ENCODE data around the gene DNAH7. TPM values are rescaled to one million over a fixed set of nuclear protein-coding genes. Genes with fewer than 3 reads are reported as not detected.

The DNAH7 gene
- total and polyA plus RNA-seq, 2 of the 13 experiments (the other 11 are each of a cell fraction or from before 2014, with no cell fraction given), result 0.09 TPM; not detected in 1

DNA sequence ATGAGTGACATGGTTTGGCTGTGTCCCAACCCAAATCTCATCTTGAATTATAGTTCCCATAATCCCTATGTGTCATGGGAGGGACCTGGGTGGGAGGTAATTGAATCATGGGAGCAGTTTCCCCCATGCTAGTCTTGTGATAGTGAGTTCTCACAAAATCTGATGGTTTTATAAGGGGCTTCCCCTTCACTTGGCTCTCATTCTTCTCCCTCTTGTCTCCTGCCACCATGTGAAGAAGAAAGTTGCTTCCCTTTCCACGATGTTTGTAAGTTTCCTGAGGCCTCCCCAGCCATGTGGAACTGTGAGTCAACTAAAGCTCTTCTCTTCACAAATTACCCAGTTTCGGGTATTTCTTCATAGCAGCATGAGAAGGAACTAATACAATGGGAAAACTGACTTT lies 14.0 kb downstream of the DNAH7 start:
- Histone ChIP-seq H3K9me3 (ENCODE audit: low read length) (no peaks in the 10 kb centered on the region), H3K4me3 (replicated peaks in 1 of 3; ENCODE audit: insufficient read depth in 1 of 3, low read depth in 2 of 3, low read length in 3 of 3) (no peak overlapping the region), H3K36me3 (replicated peaks in 1 of 2; ENCODE audit: control insufficient read depth in 1 of 2, insufficient read depth in 2 of 2, low read length in 2 of 2) (no peaks in the 10 kb centered on the region), H4K20me1 (ENCODE audit: insufficient read depth, low read length) (no peaks in the 10 kb centered on the region), H3K4me2 (ENCODE audit: low read depth, low read length) (no peak overlapping the region), H2AFZ (ENCODE audit: low read length) (no peak overlapping the region), H3K79me2 (ENCODE audit: insufficient read depth, low read length) (no peaks in the 10 kb centered on the region), H3K4me1 (ENCODE audit: insufficient read depth, low read length) (no peaks in the 10 kb centered on the region), H3K9ac (ENCODE audit: insufficient read depth, low read depth, low read length) (no peak overlapping the region), H3K27ac (ENCODE audit: extremely low read length, insufficient read depth, low read length) (no peak overlapping the region), H3K27me3 (ENCODE audit: control insufficient read depth in 1 of 2, insufficient read depth in 2 of 2, low read length in 2 of 2) (no peaks in the 10 kb centered on the region; a peak in 1 of 5 replicates)
- DNase-seq (ENCODE audit: low spot score) (no peak), ATAC-seq (no peak), FAIRE-seq (no peak)
- intact Hi-C loops (cut with micrococcal nuclease; ENCODE audit: unreplicated experiment), result no loop called here
- in situ Hi-C loops (cut with HindIII; ENCODE audit: extremely low pct_ligation_motif_present, low pct_unique_long_range_greater_than_20kb), result no loop called here
- ChIA-PET POLR2A (no interaction called here), CTCF (ENCODE audit: low intra/inter-chr PET ratio, low total read pairs) (no interaction called here)
- WGBS (ENCODE audit: low lambda C conversion rate), result 2% methylated on average over 2 of the region's 2 CpGs
- no TSS peak for BruUV-seq (replicated peaks)
- TF ChIP-seq, protein P1, sequence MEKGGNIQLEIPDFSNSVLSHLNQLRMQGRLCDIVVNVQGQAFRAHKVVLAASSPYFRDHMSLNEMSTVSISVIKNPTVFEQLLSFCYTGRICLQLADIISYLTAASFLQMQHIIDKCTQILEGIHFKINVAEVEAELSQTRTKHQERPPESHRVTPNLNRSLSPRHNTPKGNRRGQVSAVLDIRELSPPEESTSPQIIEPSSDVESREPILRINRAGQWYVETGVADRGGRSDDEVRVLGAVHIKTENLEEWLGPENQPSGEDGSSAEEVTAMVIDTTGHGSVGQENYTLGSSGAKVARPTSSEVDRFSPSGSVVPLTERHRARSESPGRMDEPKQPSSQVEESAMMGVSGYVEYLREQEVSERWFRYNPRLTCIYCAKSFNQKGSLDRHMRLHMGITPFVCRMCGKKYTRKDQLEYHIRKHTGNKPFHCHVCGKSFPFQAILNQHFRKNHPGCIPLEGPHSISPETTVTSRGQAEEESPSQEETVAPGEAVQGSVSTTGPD (CRISPR knock-in tag; IDR thresholded peaks at IDR 0.05), result no peak
- TF ChIP-seq ZMYM3 (CRISPR knock-in tag; IDR thresholded peaks at IDR 0.05) (no peak), AGO2 (optimal IDR thresholded peaks at IDR 0.05; ENCODE audit: low read depth, low read length) (no peak)

DNA sequence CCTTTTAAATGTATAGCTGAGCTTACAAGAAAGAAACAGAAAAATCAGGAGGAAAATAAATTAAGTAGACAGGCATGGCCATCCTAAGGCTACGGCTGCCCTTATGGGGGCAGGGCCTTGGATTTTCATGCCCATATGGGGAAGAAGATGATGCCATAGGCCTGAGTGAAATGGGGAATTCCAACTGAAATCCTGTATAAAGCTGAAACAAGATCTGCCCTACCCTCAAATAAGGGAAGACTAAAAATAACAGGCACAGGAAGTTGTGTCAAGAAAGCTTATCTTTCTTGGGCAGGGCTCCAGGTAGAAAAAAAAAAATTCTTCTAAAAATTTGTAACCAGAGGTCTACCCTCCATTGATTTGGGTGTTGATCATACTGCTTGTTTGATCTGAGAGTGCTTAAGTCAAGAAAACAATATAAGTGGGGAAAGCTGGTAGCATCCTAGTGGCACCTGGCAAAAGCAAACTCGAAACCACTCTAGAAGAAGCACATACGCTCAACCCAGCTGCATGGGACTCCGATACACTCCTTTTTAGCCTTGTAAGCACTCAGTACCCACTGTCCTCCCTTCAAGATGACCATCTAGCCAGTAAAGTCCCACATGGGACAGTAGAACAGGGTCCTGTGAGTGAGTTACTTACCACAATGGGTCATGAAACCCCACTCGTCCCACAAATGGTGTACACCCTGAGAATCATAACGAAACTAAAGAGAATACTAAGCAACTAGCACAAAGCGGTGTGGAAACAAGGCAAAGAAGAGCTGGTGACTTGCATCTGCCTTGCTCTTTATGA lies 22.3 kb downstream of the DNAH7 start:
- H2AFZ ChIP-seq (ENCODE audit: low read length), result no peak overlapping the region
- no TSS peak for BruUV-seq (replicated peaks)
- WGBS (ENCODE audit: low lambda C conversion rate), result 10% methylated on average over 7 of the region's 7 CpGs
- TF ChIP-seq ZNF737 (CRISPR knock-in tag; IDR thresholded peaks at IDR 0.05; ENCODE audit: borderline replicate concordance), result no peak
- TF ChIP-seq ZNF598 (CRISPR knock-in tag; IDR thresholded peaks at IDR 0.05; ENCODE audit: borderline replicate concordance), result no peak
- no peak for TF ChIP-seq ZFAT (CRISPR knock-in tag; conservative IDR thresholded peaks at IDR 0.05)
- TF ChIP-seq, protein P2, sequence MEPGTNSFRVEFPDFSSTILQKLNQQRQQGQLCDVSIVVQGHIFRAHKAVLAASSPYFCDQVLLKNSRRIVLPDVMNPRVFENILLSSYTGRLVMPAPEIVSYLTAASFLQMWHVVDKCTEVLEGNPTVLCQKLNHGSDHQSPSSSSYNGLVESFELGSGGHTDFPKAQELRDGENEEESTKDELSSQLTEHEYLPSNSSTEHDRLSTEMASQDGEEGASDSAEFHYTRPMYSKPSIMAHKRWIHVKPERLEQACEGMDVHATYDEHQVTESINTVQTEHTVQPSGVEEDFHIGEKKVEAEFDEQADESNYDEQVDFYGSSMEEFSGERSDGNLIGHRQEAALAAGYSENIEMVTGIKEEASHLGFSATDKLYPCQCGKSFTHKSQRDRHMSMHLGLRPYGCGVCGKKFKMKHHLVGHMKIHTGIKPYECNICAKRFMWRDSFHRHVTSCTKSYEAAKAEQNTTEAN (CRISPR knock-in tag; conservative IDR thresholded peaks at IDR 0.05), result no peak
- TF ChIP-seq, protein P3, sequence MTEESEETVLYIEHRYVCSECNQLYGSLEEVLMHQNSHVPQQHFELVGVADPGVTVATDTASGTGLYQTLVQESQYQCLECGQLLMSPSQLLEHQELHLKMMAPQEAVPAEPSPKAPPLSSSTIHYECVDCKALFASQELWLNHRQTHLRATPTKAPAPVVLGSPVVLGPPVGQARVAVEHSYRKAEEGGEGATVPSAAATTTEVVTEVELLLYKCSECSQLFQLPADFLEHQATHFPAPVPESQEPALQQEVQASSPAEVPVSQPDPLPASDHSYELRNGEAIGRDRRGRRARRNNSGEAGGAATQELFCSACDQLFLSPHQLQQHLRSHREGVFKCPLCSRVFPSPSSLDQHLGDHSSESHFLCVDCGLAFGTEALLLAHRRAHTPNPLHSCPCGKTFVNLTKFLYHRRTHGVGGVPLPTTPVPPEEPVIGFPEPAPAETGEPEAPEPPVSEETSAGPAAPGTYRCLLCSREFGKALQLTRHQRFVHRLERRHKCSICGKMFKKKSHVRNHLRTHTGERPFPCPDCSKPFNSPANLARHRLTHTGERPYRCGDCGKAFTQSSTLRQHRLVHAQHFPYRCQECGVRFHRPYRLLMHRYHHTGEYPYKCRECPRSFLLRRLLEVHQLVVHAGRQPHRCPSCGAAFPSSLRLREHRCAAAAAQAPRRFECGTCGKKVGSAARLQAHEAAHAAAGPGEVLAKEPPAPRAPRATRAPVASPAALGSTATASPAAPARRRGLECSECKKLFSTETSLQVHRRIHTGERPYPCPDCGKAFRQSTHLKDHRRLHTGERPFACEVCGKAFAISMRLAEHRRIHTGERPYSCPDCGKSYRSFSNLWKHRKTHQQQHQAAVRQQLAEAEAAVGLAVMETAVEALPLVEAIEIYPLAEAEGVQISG (CRISPR knock-in tag; IDR thresholded peaks at IDR 0.05), result no peak
- POLR2A ChIA-PET, result no interaction called here
- H3K9me3 ChIP-seq (ENCODE audit: low read length), result 0 out of 2 replicates have a peak, but pooled peaks cover 2% of the 10 kb centered on the region
- H3K9ac ChIP-seq (ENCODE audit: insufficient read depth, low read depth, low read length), result no peak overlapping the region
- no peaks in the 10 kb centered on the region for H3K27me3 ChIP-seq (ENCODE audit: control insufficient read depth in 1 of 2, insufficient read depth in 2 of 2, low read length in 2 of 2)
- no peak overlapping the region for H3K27ac ChIP-seq (ENCODE audit: extremely low read length, insufficient read depth, low read length)
- H3K4me3 ChIP-seq (replicated peaks in 1 of 3; ENCODE audit: insufficient read depth in 1 of 3, low read depth in 2 of 3, low read length in 3 of 3), result no peak overlapping the region
- DNase-seq (ENCODE audit: low spot score) (no peak), ATAC-seq (no peak), FAIRE-seq (no peak)
- no peak overlapping the region for H3K4me2 ChIP-seq (ENCODE audit: low read depth, low read length)
- CTCF ChIA-PET (ENCODE audit: low intra/inter-chr PET ratio, low total read pairs), result no interaction called here
- no peaks in the 10 kb centered on the region for H3K79me2 ChIP-seq (ENCODE audit: insufficient read depth, low read length)
- H3K4me1 ChIP-seq (ENCODE audit: insufficient read depth, low read length), result no peaks in the 10 kb centered on the region
- intact Hi-C loops (cut with micrococcal nuclease; ENCODE audit: unreplicated experiment) (no loop called here), in situ Hi-C loops (cut with HindIII; ENCODE audit: extremely low pct_ligation_motif_present, low pct_unique_long_range_greater_than_20kb) (no loop called here)
- no peaks in the 10 kb centered on the region for H4K20me1 ChIP-seq (ENCODE audit: insufficient read depth, low read length)
- H3K36me3 ChIP-seq (replicated peaks in 1 of 2; ENCODE audit: control insufficient read depth in 1 of 2, insufficient read depth in 2 of 2, low read length in 2 of 2), result no peaks in the 10 kb centered on the region

All from HepG2 (cell line).